ENCODE results near the gene KATNB1. TPM values are rescaled to one million over a fixed set of nuclear protein-coding genes. Genes with fewer than 3 reads are reported as not detected.

The KATNB1 gene
- total RNA-seq, 1 donor from 2014 or later: 18.0 TPM

DNA sequence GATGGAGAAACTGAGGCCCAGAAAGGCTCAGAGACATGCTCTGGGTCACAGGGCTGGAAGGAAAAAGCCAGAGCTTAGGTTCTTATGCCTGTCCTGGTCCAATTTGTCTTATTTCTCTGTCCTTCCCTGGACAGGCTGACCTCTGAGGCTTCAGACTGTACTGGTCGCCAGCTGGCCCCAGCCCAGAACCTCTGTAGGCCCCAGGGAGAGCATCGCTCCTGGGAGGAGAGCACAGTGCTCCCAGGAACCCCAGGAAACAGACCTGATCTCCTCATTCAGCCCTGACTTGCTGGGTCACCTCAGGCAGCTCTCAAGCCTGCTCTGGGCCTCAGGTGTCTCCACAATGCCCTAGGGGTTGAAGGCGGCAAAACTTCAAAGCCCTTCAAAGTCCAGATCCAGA, 36.1 kb upstream of the KATNB1 start:
- intact Hi-C loops (cut with DNase I): no loop called here
- Histone ChIP-seq H3K4me1 (no peaks in the 10 kb centered on the region), H3K27ac (no peak overlapping the region), H3K9me3 (no peaks in the 10 kb centered on the region), H3K36me3 (no peaks in the 10 kb centered on the region), H3K4me3 (no peak overlapping the region), H3K27me3 (ENCODE audit: low read depth) (no peaks in the 10 kb centered on the region)
- DNase-seq (no peak), ATAC-seq (no peak)
- TF ChIP-seq, protein P1, sequence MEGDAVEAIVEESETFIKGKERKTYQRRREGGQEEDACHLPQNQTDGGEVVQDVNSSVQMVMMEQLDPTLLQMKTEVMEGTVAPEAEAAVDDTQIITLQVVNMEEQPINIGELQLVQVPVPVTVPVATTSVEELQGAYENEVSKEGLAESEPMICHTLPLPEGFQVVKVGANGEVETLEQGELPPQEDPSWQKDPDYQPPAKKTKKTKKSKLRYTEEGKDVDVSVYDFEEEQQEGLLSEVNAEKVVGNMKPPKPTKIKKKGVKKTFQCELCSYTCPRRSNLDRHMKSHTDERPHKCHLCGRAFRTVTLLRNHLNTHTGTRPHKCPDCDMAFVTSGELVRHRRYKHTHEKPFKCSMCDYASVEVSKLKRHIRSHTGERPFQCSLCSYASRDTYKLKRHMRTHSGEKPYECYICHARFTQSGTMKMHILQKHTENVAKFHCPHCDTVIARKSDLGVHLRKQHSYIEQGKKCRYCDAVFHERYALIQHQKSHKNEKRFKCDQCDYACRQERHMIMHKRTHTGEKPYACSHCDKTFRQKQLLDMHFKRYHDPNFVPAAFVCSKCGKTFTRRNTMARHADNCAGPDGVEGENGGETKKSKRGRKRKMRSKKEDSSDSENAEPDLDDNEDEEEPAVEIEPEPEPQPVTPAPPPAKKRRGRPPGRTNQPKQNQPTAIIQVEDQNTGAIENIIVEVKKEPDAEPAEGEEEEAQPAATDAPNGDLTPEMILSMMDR (IDR thresholded peaks at IDR 0.05): no peak

DNA sequence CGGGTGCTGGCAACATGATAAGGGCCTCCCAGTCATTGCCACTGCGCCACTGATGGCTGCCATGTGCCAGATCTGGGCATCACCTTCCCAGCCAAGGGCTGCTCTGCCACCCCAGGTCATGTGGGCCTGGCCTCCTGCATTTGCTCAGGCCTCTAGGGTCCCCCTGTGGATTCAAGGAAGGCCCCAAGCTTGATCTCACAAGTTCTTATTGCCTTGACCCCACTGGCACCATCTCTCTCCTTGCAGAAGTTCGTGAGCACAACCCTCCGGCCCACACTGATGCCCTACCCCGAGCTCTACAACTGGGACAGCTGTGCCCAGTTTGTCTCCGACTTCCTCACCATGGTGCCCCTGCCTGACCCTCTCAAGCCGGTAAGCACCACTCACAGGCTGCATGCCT, 35.7 kb upstream of the KATNB1 start:
- DNase-seq (no peak), ATAC-seq (no peak)
- Histone ChIP-seq H3K36me3 (no peaks in the 10 kb centered on the region), H3K27me3 (ENCODE audit: low read depth) (no peaks in the 10 kb centered on the region), H3K27ac (no peak overlapping the region), H3K4me3 (no peak overlapping the region), H3K4me1 (no peaks in the 10 kb centered on the region), H3K9me3 (no peaks in the 10 kb centered on the region)
- TF ChIP-seq, protein P1 (IDR thresholded peaks at IDR 0.05): no peak
- intact Hi-C loops (cut with DNase I): no loop called here

DNA sequence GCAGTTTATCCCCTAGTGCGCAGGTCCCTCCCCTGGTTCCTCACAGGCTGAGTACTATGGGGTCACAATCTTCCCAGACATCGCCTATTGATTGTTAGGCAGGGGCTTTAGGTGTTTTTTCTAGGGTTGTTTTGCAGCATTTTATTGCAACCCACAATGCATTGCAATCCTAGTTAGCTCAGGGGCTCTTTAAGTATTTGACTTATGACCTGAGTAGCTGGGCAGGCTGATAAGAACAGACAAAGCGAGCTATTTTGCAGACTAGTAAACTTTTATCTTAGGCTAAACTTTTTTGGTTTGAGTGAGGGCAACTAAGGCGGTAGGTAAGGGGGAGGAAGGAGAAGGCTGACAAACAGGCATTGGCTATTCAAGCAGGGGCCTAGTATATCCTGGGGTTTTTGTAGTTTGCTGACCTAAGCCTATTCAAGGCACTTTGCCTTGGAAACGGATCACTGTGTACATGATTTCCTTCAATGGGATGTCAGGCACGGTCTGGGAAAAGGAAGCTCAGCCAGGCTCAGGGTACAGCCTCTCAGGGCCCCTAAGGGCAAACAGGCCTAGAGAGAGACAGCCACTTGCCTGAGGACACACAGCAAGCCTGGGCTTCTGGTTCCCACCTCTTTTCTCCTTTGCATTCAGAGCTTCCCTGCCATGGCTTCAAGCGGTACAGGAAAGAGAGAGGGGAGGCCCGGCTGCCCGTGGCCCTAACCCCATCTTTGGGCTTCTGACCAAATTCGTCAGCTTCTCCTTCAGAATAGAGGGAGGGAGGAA, 34.6 kb upstream of the KATNB1 start:
- H3K36me3 ChIP-seq: no peaks in the 10 kb centered on the region
- no peak overlapping the region for H3K4me3 ChIP-seq
- TF ChIP-seq, protein P1 (IDR thresholded peaks at IDR 0.05): no peak
- intact Hi-C loops (cut with DNase I): no loop called here
- ATAC-seq (no peak), DNase-seq (no peak)
- H3K9me3 ChIP-seq: no peaks in the 10 kb centered on the region
- no peaks in the 10 kb centered on the region for H3K4me1 ChIP-seq
- H3K27me3 ChIP-seq (ENCODE audit: low read depth): no peaks in the 10 kb centered on the region
- no peak overlapping the region for H3K27ac ChIP-seq

DNA sequence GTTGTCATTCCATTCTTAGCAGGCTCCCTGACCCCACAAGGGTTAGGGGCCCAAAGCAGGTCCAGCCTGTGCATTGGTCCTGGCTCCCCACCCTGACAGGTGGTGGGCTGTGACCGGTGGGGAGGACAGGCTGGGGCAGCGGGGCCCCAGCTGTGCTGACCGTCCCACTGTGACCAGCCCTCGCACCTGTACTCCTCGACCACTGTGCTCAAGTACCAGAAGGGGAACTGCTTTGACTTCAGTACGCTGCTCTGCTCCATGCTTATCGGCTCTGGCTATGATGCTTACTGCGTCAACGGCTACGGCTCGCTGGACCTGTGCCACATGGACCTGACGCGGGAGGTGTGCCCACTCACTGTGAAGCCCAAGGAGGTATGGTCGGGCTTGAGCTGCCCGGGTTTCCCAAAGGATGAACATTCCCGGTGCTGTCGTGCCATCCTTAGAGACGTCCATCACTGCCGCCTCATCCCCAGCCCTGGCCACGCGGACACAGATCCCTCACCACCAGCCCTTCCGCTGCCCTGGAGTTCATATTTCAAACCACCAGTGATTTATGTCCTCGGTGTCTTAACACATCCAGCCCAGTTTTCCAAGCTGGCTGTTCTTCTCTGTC, 33.7 kb upstream of the KATNB1 start:
- Histone ChIP-seq H3K36me3 (no peaks in the 10 kb centered on the region), H3K27me3 (ENCODE audit: low read depth) (no peaks in the 10 kb centered on the region), H3K9me3 (no peaks in the 10 kb centered on the region), H3K4me1 (no peaks in the 10 kb centered on the region), H3K27ac (no peak overlapping the region), H3K4me3 (no peak overlapping the region)
- no peak for ATAC-seq
- DNase-seq: no peak
- TF ChIP-seq, protein P1 (IDR thresholded peaks at IDR 0.05): no peak
- intact Hi-C loops (cut with DNase I): no loop called here

DNA sequence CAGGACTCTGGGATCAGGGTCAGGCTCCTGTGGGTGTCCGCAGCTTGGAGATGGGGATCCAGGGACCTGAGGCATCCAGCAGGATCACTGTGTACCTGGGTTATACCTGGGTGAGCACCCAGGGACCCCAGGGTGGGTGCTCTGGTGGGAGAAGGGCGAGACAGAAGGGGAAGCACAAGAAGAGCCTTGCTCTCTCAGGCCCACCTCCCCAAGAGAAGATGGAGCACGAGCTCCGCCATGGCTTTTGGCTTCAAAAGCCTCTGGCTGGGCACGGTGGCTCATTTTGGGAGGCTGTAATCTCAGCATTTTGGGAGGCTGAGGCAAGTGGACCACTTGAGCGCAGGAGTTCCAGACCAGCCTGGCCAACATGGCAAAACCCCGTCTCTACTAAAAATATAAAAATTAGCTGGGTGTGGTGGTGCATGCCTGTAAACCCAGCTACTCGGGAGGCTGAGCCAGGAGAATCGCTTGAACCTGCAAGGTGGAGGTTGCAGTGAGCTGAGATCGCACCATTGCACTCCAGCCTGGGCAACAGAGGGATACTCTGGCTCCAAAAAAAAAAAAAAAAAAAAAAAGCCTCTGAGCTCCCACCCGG, 32.1 kb upstream of the KATNB1 start:
- intact Hi-C loops (cut with DNase I): no loop called here
- DNase-seq: no peak
- no peak overlapping the region for H3K4me3 ChIP-seq
- no peaks in the 10 kb centered on the region for H3K9me3 ChIP-seq
- no peaks in the 10 kb centered on the region for H3K4me1 ChIP-seq
- no peaks in the 10 kb centered on the region for H3K36me3 ChIP-seq
- TF ChIP-seq, protein P1 (IDR thresholded peaks at IDR 0.05): no peak
- no peaks in the 10 kb centered on the region for H3K27me3 ChIP-seq (ENCODE audit: low read depth)
- H3K27ac ChIP-seq: no peak overlapping the region
- ATAC-seq: no peak

Measured in lower lobe of right lung (tissue), 2 donors.